Brain microvascular endothelial cell (primary cell): ENCODE results near the gene MTR.

ENCODE experiments used
- DNase-seq: peaks from one replicate; pipeline ENCODE4 v3.0.0-alpha.2; 2020
- H3K27ac ChIP-seq: fragments of 250-450 bp; sonication (Bioruptor Pico); 2 replicates; pipeline ENCODE4 v1.5.1; 2020; ENCODE audit warnings: mild to moderate bottlenecking, moderate library complexity
- H3K27me3 ChIP-seq: fragments of 250-450 bp; sonication (Bioruptor Pico); replicated peaks from 2 replicates; pipeline ENCODE4 v1.5.1; 2020; ENCODE audit warnings: mild to moderate bottlenecking
- H3K36me3 ChIP-seq: fragments of 250-450 bp; sonication (Bioruptor Pico); replicated peaks from 2 replicates; pipeline ENCODE4 v1.5.1; 2020; ENCODE audit warnings: mild to moderate bottlenecking
- H3K4me3 ChIP-seq: 2 replicates; pipeline ENCODE4 v1.5.1; 2011; ENCODE audit warnings: low read depth, mild to moderate bottlenecking, control low read depth, low read length, moderate library complexity
- CTCF ChIP-seq: IDR thresholded peaks from 2 replicates; pipeline ENCODE4 v1.5.1; 2011; ENCODE audit warnings: low read depth, mild to moderate bottlenecking, moderate library complexity, low read length, control low read depth, inconsistent platforms; ENCODE audit errors: missing control alignments
- in situ Hi-C: cut with HindIII; loops from 2 replicates; pipeline ENCODE4 v1.10.0; 2017; ENCODE audit warnings: low sequenced_read_pairs, low pct_ligation_motif_present

Gene MTR

GRCh38 chr1:236765831-236766230, 29.3 kb upstream of the MTR start:
- in situ Hi-C loops = no loop called here
- H3K27ac ChIP-seq = no peak overlapping the region
- no peaks in the 10 kb centered on the region for H3K36me3 ChIP-seq
- H3K4me3 ChIP-seq = no peak overlapping the region
- no peak for TF ChIP-seq CTCF
- H3K27me3 ChIP-seq = no peaks in the 10 kb centered on the region
- DNase-seq = no peak

GRCh38 chr1:236766506-236766905, 28.6 kb upstream of the MTR start:
- no peak for TF ChIP-seq CTCF
- DNase-seq = no peak
- Histone ChIP-seq H3K27me3 (no peaks in the 10 kb centered on the region), H3K27ac (no peak overlapping the region), H3K36me3 (no peaks in the 10 kb centered on the region), H3K4me3 (no peak overlapping the region)
- in situ Hi-C loops = no loop called here

DNA sequence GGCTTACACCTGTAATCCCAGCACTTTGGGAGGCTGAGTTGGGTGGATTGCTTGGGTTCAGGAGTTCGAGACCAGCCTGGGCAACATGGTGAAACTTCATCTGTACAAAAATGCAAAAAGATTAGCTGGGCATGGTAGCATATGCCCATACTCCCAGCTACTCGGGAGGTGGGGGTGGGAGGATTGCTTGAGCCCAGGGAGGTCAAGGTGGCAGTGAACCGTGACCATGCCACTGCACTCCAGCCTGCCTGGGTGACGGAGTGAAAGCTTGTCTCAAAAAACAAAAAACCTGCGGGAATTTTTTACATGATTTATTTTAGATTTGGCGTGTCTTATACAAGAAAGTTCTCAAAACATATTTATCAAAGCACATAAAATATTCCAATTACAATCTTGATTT, 27.8 kb upstream of the MTR start:
- no peak overlapping the region for H3K27ac ChIP-seq
- no peaks in the 10 kb centered on the region for H3K27me3 ChIP-seq
- no peak overlapping the region for H3K4me3 ChIP-seq
- no peak for TF ChIP-seq CTCF
- no peaks in the 10 kb centered on the region for H3K36me3 ChIP-seq
- DNase-seq = no peak
- in situ Hi-C loops = no loop called here

GRCh38 chr1:236768601-236769000, 26.5 kb upstream of the MTR start:
- H3K27me3 ChIP-seq = no peaks in the 10 kb centered on the region
- H3K27ac ChIP-seq = no peak overlapping the region
- in situ Hi-C loops = no loop called here

GRCh38 chr1:236773919-236774318, 21.2 kb upstream of the MTR start:
- in situ Hi-C loops = no loop called here
- no peak for DNase-seq
- no peaks in the 10 kb centered on the region for H3K36me3 ChIP-seq
- TF ChIP-seq CTCF = no peak
- H3K27ac ChIP-seq = no peak overlapping the region
- H3K4me3 ChIP-seq = no peak overlapping the region
- no peaks in the 10 kb centered on the region for H3K27me3 ChIP-seq

More at GRCh38 chr1:236768601-236769000, 26.5 kb upstream of the MTR start:
- TF ChIP-seq CTCF = peak; percentile 9
- DNase-seq = no peak
- H3K36me3 ChIP-seq = no peaks in the 10 kb centered on the region
- H3K4me3 ChIP-seq = no peak overlapping the region

GRCh38 chr1:236774926-236775325, 20.2 kb upstream of the MTR start:
- Histone ChIP-seq H3K36me3 (no peaks in the 10 kb centered on the region), H3K27me3 (no peaks in the 10 kb centered on the region), H3K27ac (no peak overlapping the region), H3K4me3 (no peak overlapping the region)
- DNase-seq = peak; percentile 15
- peak; percentile 41 for TF ChIP-seq CTCF
- in situ Hi-C loops = no loop called here
